Trophoblast cell (in vitro differentiated cells and primary cell): ENCODE data around the gene EXD1.

Experiments used
- DNase-seq, 2 donors: peaks; one replicate each; pipeline ENCODE4 v3.0.0-alpha.2; 2016
- H2AFZ ChIP-seq: 2 replicates; pipeline ENCODE4 v1.6.1; 2013; ENCODE audit warnings: low read length, moderate library complexity, mild to moderate bottlenecking; ENCODE audit not compliant: insufficient read depth, poor library complexity
- H2AK5ac ChIP-seq: 2 replicates; pipeline ENCODE4 v1.6.1; 2013; ENCODE audit warnings: mild to moderate bottlenecking, low read length
- H2BK120ac ChIP-seq: 2 replicates; pipeline ENCODE4 v1.6.1; 2013; ENCODE audit warnings: low read length, mild to moderate bottlenecking, moderate library complexity; ENCODE audit not compliant: insufficient read depth, poor library complexity
- H2BK12ac ChIP-seq: 2 replicates; pipeline ENCODE4 v1.6.1; 2013; ENCODE audit warnings: mild to moderate bottlenecking, low read length, moderate library complexity
- H2BK5ac ChIP-seq: 2 replicates; pipeline ENCODE4 v1.6.1; 2013; ENCODE audit warnings: low read length, low read depth, moderate library complexity, mild to moderate bottlenecking; ENCODE audit not compliant: poor library complexity
- H3K14ac ChIP-seq: 2 replicates; pipeline ENCODE4 v1.6.1; 2013; ENCODE audit warnings: mild to moderate bottlenecking, low read length
- H3K18ac ChIP-seq: 2 replicates; pipeline ENCODE4 v1.6.1; 2013; ENCODE audit warnings: mild to moderate bottlenecking, low read length
- H3K23ac ChIP-seq: 2 replicates; pipeline ENCODE4 v1.6.1; 2013; ENCODE audit warnings: low read length
- H3K27ac ChIP-seq: 2 replicates; pipeline ENCODE4 v1.5.1; 2013; ENCODE audit warnings: low read depth, mild to moderate bottlenecking, inconsistent platforms, low read length, moderate library complexity
- H3K27me3 ChIP-seq: 2 replicates; pipeline ENCODE4 v1.6.1; 2013; ENCODE audit warnings: inconsistent platforms, mild to moderate bottlenecking, low read length, moderate library complexity; ENCODE audit not compliant: insufficient read depth
- H3K36me3 ChIP-seq, 2 experiments: 1 replicate in 1 of 2; 2 replicates in 1 of 2; pipeline ENCODE4 v1.6.1; 2013; ENCODE audit warnings: low read length in 2 of 2, mild to moderate bottlenecking in 2 of 2, moderate library complexity in 1 of 2; ENCODE audit not compliant: insufficient read depth in 2 of 2, control insufficient read depth in 1 of 2
- H3K4ac ChIP-seq: 2 replicates; pipeline ENCODE4 v1.6.1; 2013; ENCODE audit warnings: low read depth, mild to moderate bottlenecking, low read length, moderate library complexity
- H3K4me1 ChIP-seq, 2 experiments: 1 replicate in 1 of 2; 2 replicates in 1 of 2; pipeline ENCODE4 v1.6.1; 2013; ENCODE audit warnings: low read length in 2 of 2, mild to moderate bottlenecking in 2 of 2, moderate library complexity in 1 of 2; ENCODE audit not compliant: insufficient read depth in 2 of 2, control insufficient read depth in 1 of 2
- H3K4me2 ChIP-seq: 2 replicates; pipeline ENCODE4 v1.6.1; 2013; ENCODE audit warnings: inconsistent platforms, mild to moderate bottlenecking, low read length, moderate library complexity
- H3K4me3 ChIP-seq: 2 replicates; pipeline ENCODE4 v1.5.1; 2013; ENCODE audit warnings: mild to moderate bottlenecking, low read depth, low read length, inconsistent platforms
- H3K79me1 ChIP-seq: one replicate; pipeline ENCODE4 v1.6.1; 2013; ENCODE audit warnings: low read length
- H3K79me2 ChIP-seq: 2 replicates; pipeline ENCODE4 v1.6.1; 2013; ENCODE audit warnings: low read length, mild to moderate bottlenecking; ENCODE audit not compliant: control insufficient read depth, insufficient read depth, poor library complexity
- H3K9ac ChIP-seq: 2 replicates; pipeline ENCODE4 v1.6.1; 2013; ENCODE audit warnings: mild to moderate bottlenecking, low read length
- H3K9me3 ChIP-seq: 2 replicates; pipeline ENCODE4 v1.6.1; 2013; ENCODE audit warnings: low read depth, mild to moderate bottlenecking, control low read depth, inconsistent platforms, low read length; ENCODE audit not compliant: insufficient read depth
- H4K12ac ChIP-seq: 2 replicates; pipeline ENCODE4 v1.6.1; 2013; ENCODE audit warnings: low read depth, mild to moderate bottlenecking, low read length, moderate library complexity
- H4K8ac ChIP-seq: 2 replicates; pipeline ENCODE4 v1.6.1; 2013; ENCODE audit warnings: low read depth, mild to moderate bottlenecking, low read length, moderate library complexity
- H4K91ac ChIP-seq: one replicate; pipeline ENCODE4 v1.6.1; 2013; ENCODE audit warnings: low read depth, mild to moderate bottlenecking, low read length, moderate library complexity
- WGBS: extraction: QIAGEN DNeasy Blood & Tissue Kit; methylation state at CpG from one replicate; pipeline ENCODE4 v1.1.7; 2013; ENCODE audit warnings: missing lambda C conversion rate; ENCODE audit not compliant: insufficient read length, insufficient coverage; ENCODE audit errors: extremely low coverage; 5-methylcytosine and 5-hydroxymethylcytosine counted together

The EXD1 gene

GRCh38 chr15:41259546-41260189, 29.1 kb upstream of the EXD1 start:
- Histone ChIP-seq H2AK5ac (no peak overlapping the region), H2BK120ac (no peak overlapping the region), H3K79me2 (no peaks in the 10 kb centered on the region), H3K27ac (no peak overlapping the region), H4K12ac (no peak overlapping the region), H3K14ac (no peak overlapping the region), H2BK12ac (no peak overlapping the region), H2AFZ (no peak overlapping the region), H4K8ac (no peak overlapping the region), H3K4ac (no peak overlapping the region), H3K4me1 (peaks cover 0 to 2% of the 10 kb centered on the region in 2 experiments), H3K23ac (no peak overlapping the region), H3K27me3 (no peaks in the 10 kb centered on the region), H3K18ac (no peak overlapping the region), H2BK5ac (no peak overlapping the region), H4K91ac (peak overlapping the region; percentile 14), H3K4me3 (no peak overlapping the region), H3K36me3 (peaks cover 11 to 16% of the 10 kb centered on the region in 2 experiments), H3K9me3 (no peaks in the 10 kb centered on the region), H3K4me2 (no peak overlapping the region), H3K79me1 (no peaks in the 10 kb centered on the region), H3K9ac (no peak overlapping the region)
- no peak for DNase-seq
- WGBS: no CpG with 5 or more reads among the region's 12 CpGs

- peaks cover 0 to 2% of the 10 kb centered on the region in 2 experiments for H3K4me1 ChIP-seq
- H2AFZ ChIP-seq: no peak overlapping the region
- H3K4me2 ChIP-seq: no peak overlapping the region
- no peak overlapping the region for H3K4me3 ChIP-seq
- H3K14ac ChIP-seq: no peak overlapping the region
- H4K8ac ChIP-seq: no peak overlapping the region
- no peaks in the 10 kb centered on the region for H3K79me2 ChIP-seq
- H4K12ac ChIP-seq: no peak overlapping the region
- H2BK120ac ChIP-seq: no peak overlapping the region
- no peak overlapping the region for H3K4ac ChIP-seq
- no peak overlapping the region for H3K18ac ChIP-seq
- no peak overlapping the region for H4K91ac ChIP-seq
- H3K36me3 ChIP-seq: peaks cover 11 to 12% of the 10 kb centered on the region in 2 experiments
- H3K79me1 ChIP-seq: no peaks in the 10 kb centered on the region
- no peak overlapping the region for H2BK12ac ChIP-seq
- WGBS: no CpG with 5 or more reads among the region's 3 CpGs
- H2BK5ac ChIP-seq: no peak overlapping the region
- no peak overlapping the region for H3K23ac ChIP-seq
- H3K9ac ChIP-seq: no peak overlapping the region
- no peak overlapping the region for H2AK5ac ChIP-seq
- no peaks in the 10 kb centered on the region for H3K27me3 ChIP-seq
- peak in 1 of 2 donors; percentile 42 for DNase-seq
- no peaks in the 10 kb centered on the region for H3K9me3 ChIP-seq
- H3K27ac ChIP-seq: no peak overlapping the region
These were observed 28.4 kb upstream of the EXD1 start for GRCh38 chr15:41258750-41259471.

GRCh38 chr15:41256577-41257038, 26.1 kb upstream of the EXD1 start:
- H4K91ac ChIP-seq: no peak overlapping the region
- no peaks in the 10 kb centered on the region for H3K79me2 ChIP-seq
- H3K4me1 ChIP-seq: peaks cover 0 to 2% of the 10 kb centered on the region in 2 experiments
- WGBS: no CpG with 5 or more reads among the region's 5 CpGs
- no peaks in the 10 kb centered on the region for H3K9me3 ChIP-seq
- H3K79me1 ChIP-seq: no peaks in the 10 kb centered on the region
- H3K14ac ChIP-seq: no peak overlapping the region
- no peak overlapping the region for H3K4ac ChIP-seq
- H3K27ac ChIP-seq: no peak overlapping the region
- no peak overlapping the region for H4K8ac ChIP-seq
- DNase-seq: no peak
- peak overlapping the region; percentile 49 for H3K9ac ChIP-seq
- no peak overlapping the region for H3K4me3 ChIP-seq
- H3K27me3 ChIP-seq: no peaks in the 10 kb centered on the region
- no peak overlapping the region for H2AK5ac ChIP-seq
- no peak overlapping the region for H4K12ac ChIP-seq
- no peak overlapping the region for H3K18ac ChIP-seq
- no peak overlapping the region for H2BK5ac ChIP-seq
- H2BK120ac ChIP-seq: no peak overlapping the region
- no peak overlapping the region for H2BK12ac ChIP-seq
- H3K36me3 ChIP-seq: peaks cover 11 to 12% of the 10 kb centered on the region in 2 experiments
- H3K23ac ChIP-seq: no peak overlapping the region
- no peak overlapping the region for H3K4me2 ChIP-seq
- no peak overlapping the region for H2AFZ ChIP-seq

- no peak for DNase-seq
- Histone ChIP-seq H3K9me3 (no peaks in the 10 kb centered on the region), H2BK120ac (no peak overlapping the region), H4K12ac (no peak overlapping the region), H3K4me1 (peaks cover 0 to 2% of the 10 kb centered on the region in 2 experiments), H3K9ac (no peak overlapping the region), H2AFZ (no peak overlapping the region), H3K27me3 (no peaks in the 10 kb centered on the region), H3K23ac (no peak overlapping the region), H2AK5ac (no peak overlapping the region), H2BK5ac (no peak overlapping the region), H3K14ac (no peak overlapping the region), H2BK12ac (no peak overlapping the region), H4K91ac (no peak overlapping the region), H3K4me2 (no peak overlapping the region), H3K18ac (no peak overlapping the region), H3K4me3 (no peak overlapping the region), H3K79me2 (no peaks in the 10 kb centered on the region), H3K36me3 (peaks cover 11 to 15% of the 10 kb centered on the region in 2 experiments), H4K8ac (no peak overlapping the region), H3K79me1 (no peaks in the 10 kb centered on the region), H3K4ac (no peak overlapping the region), H3K27ac (no peak overlapping the region)
- no CpG with 5 or more reads among the region's 3 CpGs for WGBS
These were observed 25.5 kb upstream of the EXD1 start for GRCh38 chr15:41256103-41256502.
